ENCODE data around the gene GABRE.

GABRE gene

GRCh38 chrX:151974336-151975227 is at the start of gene GABRE:
GABRE (minus strand) TSS chrX:151974676; CDS start chrX:151974625, 51 bp downstream.
- DNase-seq = no peak

- DNase-seq = no peak
These were observed 46.4 kb upstream of the GABRE start for GRCh38 chrX:152020888-152021287.

- DNase-seq = no peak
These were observed 25.3 kb upstream of the GABRE start for GRCh38 chrX:151999813-152000212.

GRCh38 chrX:151997539-151997938 is 23.1 kb upstream of the GABRE start:
- no peak for DNase-seq

- DNase-seq = no peak
These were observed 21.9 kb upstream of the GABRE start for GRCh38 chrX:151996347-151996746.

- DNase-seq = no peak
These were observed 20.0 kb upstream of the GABRE start for GRCh38 chrX:151994476-151994875.

GRCh38 chrX:151988706-151989299 is 14.3 kb upstream of the GABRE start:
- DNase-seq = no peak

- DNase-seq = no peak
These were observed 12.6 kb upstream of the GABRE start for GRCh38 chrX:151987108-151987507.

- DNase-seq = no peak
These were observed 11.5 kb upstream of the GABRE start for GRCh38 chrX:151985955-151986354.

- no peak for DNase-seq
These were observed 11.1 kb upstream of the GABRE start for GRCh38 chrX:151985531-151985930.

GRCh38 chrX:151984902-151985301 is 10.4 kb upstream of the GABRE start:
- no peak for DNase-seq

- no peak for DNase-seq
These were observed 9.9 kb upstream of the GABRE start for GRCh38 chrX:151984328-151984727.

- DNase-seq = no peak
These were observed 8.7 kb upstream of the GABRE start for GRCh38 chrX:151983186-151983585.

- DNase-seq = no peak
These were observed 7.7 kb upstream of the GABRE start for GRCh38 chrX:151982222-151982621.

- DNase-seq = no peak
These were observed 6.7 kb upstream of the GABRE start for GRCh38 chrX:151981129-151981528.

- DNase-seq = no peak
These were observed 3.4 kb upstream of the GABRE start for GRCh38 chrX:151977923-151978322.

- no peak for DNase-seq
These were observed 2.5 kb upstream of the GABRE start for GRCh38 chrX:151977009-151977408.

GRCh38 chrX:151975736-151976275 is 1.3 kb upstream of the GABRE start:
- DNase-seq = no peak

GRCh38 chrX:151975228-151975593 is 735 bp upstream of the GABRE start:
- no peak for DNase-seq

GRCh38 chrX:151973851-151974335 is 583 bp downstream of the GABRE start:
- DNase-seq = no peak

GRCh38 chrX:151973060-151973661 is 1.3 kb downstream of the GABRE start:
- DNase-seq = no peak

GRCh38 chrX:151970661-151971060 is 3.8 kb downstream of the GABRE start:
- no peak for DNase-seq

GRCh38 chrX:151970027-151970426 is 4.4 kb downstream of the GABRE start:
- DNase-seq = no peak

- no peak for DNase-seq
These were observed 8.2 kb downstream of the GABRE start for GRCh38 chrX:151966236-151966635.

Measured in NCI-H1694 (cell line).